H1 (cell line): ENCODE measurements around the gene AVPI1. TPM values are rescaled to one million over a fixed set of nuclear protein-coding genes. Genes with fewer than 3 reads are reported as not detected.

ENCODE experiments used
- CTCF ChIA-PET: fragments of 300-600 bp; sonication (Branson Sonifier 250); formaldehyde crosslinking; loops from one replicate; lab custom pipeline; 2021; ENCODE audit not compliant: partially characterized antibody; lab: Charles Lee
- POLR2A ChIA-PET: fragments of 300-600 bp; sonication (Branson Sonifier 250); formaldehyde crosslinking; loops from one replicate; lab custom pipeline; 2021; ENCODE audit warnings: inconsistent platforms; ENCODE audit not compliant: partially characterized antibody; lab: Charles Lee
- DNase-seq, 2 experiments: peaks; one replicate each; pipeline versions ENCODE4 v3.0.0 to v3.0.0-alpha.2; 2010 to 2022; ENCODE audit warnings: low spot score in 2 of 2, low read depth in 1 of 2, mixed read lengths in 1 of 2
- FAIRE-seq: peaks from 2 replicates; lab custom pipeline; 2011; peaks lifted over from hg19 to GRCh38; lab: Jason Lieb, UNC
- H2AFZ ChIP-seq: 2 replicates; pipeline ENCODE4 v1.8.1; 2012; ENCODE audit warnings: low read length, inconsistent platforms
- H2AK5ac ChIP-seq: 2 replicates; pipeline ENCODE4 v1.6.1; 2013; ENCODE audit warnings: low read depth, low read length
- H2BK120ac ChIP-seq: replicated peaks from 2 replicates; pipeline ENCODE3; 2013; ENCODE audit warnings: low read depth, low read length, inconsistent platforms
- H2BK12ac ChIP-seq: 2 replicates; pipeline ENCODE4 v1.6.1; 2013; ENCODE audit warnings: low read depth, low read length
- H2BK15ac ChIP-seq: 2 replicates; pipeline ENCODE4 v1.6.1; 2013; ENCODE audit warnings: low read length
- H2BK20ac ChIP-seq: 2 replicates; pipeline ENCODE4 v1.6.1; 2013; ENCODE audit warnings: low read length
- H2BK5ac ChIP-seq: 2 replicates; pipeline ENCODE4 v1.6.1; 2013; ENCODE audit warnings: low read depth, low read length
- H3K14ac ChIP-seq: 2 replicates; pipeline ENCODE4 v1.6.1; 2013; ENCODE audit warnings: inconsistent platforms; ENCODE audit not compliant: insufficient read length
- H3K18ac ChIP-seq: 2 replicates; pipeline ENCODE4 v1.6.1; 2013; ENCODE audit warnings: low read length; ENCODE audit errors: extremely low read depth
- H3K23ac ChIP-seq: 2 replicates; pipeline ENCODE4 v1.6.1; 2013; ENCODE audit warnings: inconsistent platforms; ENCODE audit not compliant: insufficient read length
- H3K23me2 ChIP-seq: 2 replicates; pipeline ENCODE4 v1.6.1; 2013; ENCODE audit warnings: low read depth, low read length
- H3K27ac ChIP-seq: 2 replicates; pipeline ENCODE4 v1.6.1; 2011; ENCODE audit warnings: low read depth, low read length, inconsistent platforms
- H3K27me3 ChIP-seq, 4 experiments: replicated peaks in 1 of 4; 1 replicate in 1 of 4; 2 replicates in 3 of 4; pipeline versions ENCODE4 v1.6.1 to v1.8.1; 2011 to 2013; ENCODE audit warnings: low read length in 3 of 4, mild to moderate bottlenecking in 3 of 4, inconsistent platforms in 2 of 4, mixed read lengths in 2 of 4, moderate library complexity in 1 of 4; ENCODE audit not compliant: control insufficient read depth in 3 of 4, insufficient read depth in 3 of 4; ENCODE audit errors: extremely low read depth in 1 of 4
- H3K36me3 ChIP-seq, 4 experiments: 2 replicates each; pipeline versions ENCODE4 v1.6.1 to v1.8.1; 2011 to 2013; ENCODE audit warnings: mild to moderate bottlenecking in 4 of 4, low read length in 3 of 4, moderate library complexity in 2 of 4, control low read depth in 1 of 4, inconsistent platforms in 1 of 4; ENCODE audit not compliant: insufficient read depth in 4 of 4, control insufficient read depth in 2 of 4
- H3K4ac ChIP-seq: replicated peaks from 2 replicates; pipeline ENCODE3; 2013; ENCODE audit warnings: low read length, low read depth, mixed read lengths, inconsistent platforms; ENCODE audit not compliant: insufficient read length
- H3K4me1 ChIP-seq, 4 experiments: replicated peaks in 1 of 4; 1 replicate in 1 of 4; 2 replicates in 3 of 4; pipeline versions ENCODE4 v1.6.1 to v1.8.1; 2011 to 2013; ENCODE audit warnings: low read length in 3 of 4, inconsistent platforms in 2 of 4, mixed read lengths in 1 of 4; ENCODE audit not compliant: insufficient read depth in 4 of 4, control insufficient read depth in 3 of 4
- H3K4me2 ChIP-seq, 2 experiments: 2 replicates each; pipeline versions ENCODE4 v1.6.1 to v1.8.1; 2011 to 2013; ENCODE audit warnings: low read depth in 2 of 2, low read length in 2 of 2, control low read depth in 1 of 2, inconsistent platforms in 1 of 2, mild to moderate bottlenecking in 1 of 2; ENCODE audit not compliant: insufficient read depth in 1 of 2
- H3K4me3 ChIP-seq, 4 experiments: fragments of 200-600, 300-600 bp in 1 of 4; sonication (generic), shearing (Covaris generic), sonication (Bioruptor Twin) in 1 of 4; 2 replicates each; pipeline versions ENCODE4 v1.5.1 to v1.8.1; 2011 to 2016; ENCODE audit warnings: low read length in 4 of 4, low read depth in 3 of 4, control low read depth in 2 of 4, inconsistent platforms in 2 of 4, mild to moderate bottlenecking in 2 of 4, mixed read lengths in 1 of 4, moderate library complexity in 1 of 4; ENCODE audit not compliant: insufficient read depth in 2 of 4; ENCODE audit errors: extremely low read depth in 1 of 4
- H3K56ac ChIP-seq: replicated peaks from 2 replicates; pipeline ENCODE3; 2013; ENCODE audit warnings: low read depth, mild to moderate bottlenecking, mixed read lengths, low read length, inconsistent platforms; ENCODE audit not compliant: insufficient read length
- H3K79me1 ChIP-seq: 2 replicates; pipeline ENCODE4 v1.6.1; 2013; ENCODE audit warnings: low read depth, low read length, control low read depth
- H3K79me2 ChIP-seq, 2 experiments: 2 replicates each; pipeline versions ENCODE4 v1.6.1 to v1.8.1; 2012 to 2013; ENCODE audit warnings: low read length in 2 of 2, mild to moderate bottlenecking in 2 of 2, inconsistent platforms in 1 of 2; ENCODE audit not compliant: insufficient read depth in 2 of 2, control insufficient read depth in 1 of 2
- H3K9ac ChIP-seq, 4 experiments: replicated peaks in 1 of 4; 1 replicate in 1 of 4; 2 replicates in 3 of 4; pipeline versions ENCODE4 v1.6.1 to v1.8.1; 2011 to 2013; ENCODE audit warnings: low read depth in 3 of 4, low read length in 3 of 4, control low read depth in 2 of 4, mild to moderate bottlenecking in 2 of 4, moderate library complexity in 2 of 4, inconsistent platforms in 1 of 4; ENCODE audit errors: extremely low read depth in 1 of 4
- H3K9me3 ChIP-seq, 2 experiments: 2 replicates each; pipeline versions ENCODE4 v1.6.1 to v1.8.1; 2012 to 2013; ENCODE audit warnings: mild to moderate bottlenecking in 2 of 2, moderate library complexity in 2 of 2, control low read depth in 1 of 2, inconsistent platforms in 1 of 2, low read depth in 1 of 2, low read length in 1 of 2, mixed read lengths in 1 of 2; ENCODE audit not compliant: insufficient read depth in 2 of 2
- H4K20me1 ChIP-seq, 2 experiments: replicated peaks in 1 of 2; 2 replicates each; pipeline versions ENCODE3 to v1.8.1; 2011 to 2013; ENCODE audit warnings: inconsistent platforms in 2 of 2, low read length in 2 of 2, mild to moderate bottlenecking in 1 of 2; ENCODE audit not compliant: insufficient read depth in 2 of 2, control insufficient read depth in 1 of 2
- H4K5ac ChIP-seq: 2 replicates; pipeline ENCODE4 v1.6.1; 2013; ENCODE audit warnings: low read length, low read depth, mixed read lengths, inconsistent platforms; ENCODE audit not compliant: insufficient read length
- H4K8ac ChIP-seq: 2 replicates; pipeline ENCODE4 v1.8.0; 2013; ENCODE audit warnings: mild to moderate bottlenecking, moderate library complexity, low read length, inconsistent platforms; ENCODE audit not compliant: insufficient read depth; ENCODE audit errors: extremely low read depth
- H4K91ac ChIP-seq: replicated peaks from 2 replicates; pipeline ENCODE3; 2013; ENCODE audit warnings: low read length, mixed read lengths, inconsistent platforms; ENCODE audit not compliant: insufficient read length
- EGR1 ChIP-seq: IDR thresholded peaks from 2 replicates; pipeline ENCODE4 v1.6.1; 2011; ENCODE audit warnings: low read depth, low read length, borderline replicate concordance
- EP300 ChIP-seq, 2 experiments: IDR thresholded peaks; 1 replicate in 1 of 2; 2 replicates in 1 of 2; pipeline ENCODE4 v1.6.1; 2011 to 2012; ENCODE audit warnings: low read depth in 2 of 2, low read length in 2 of 2, mild to moderate bottlenecking in 2 of 2, borderline replicate concordance in 1 of 2, inconsistent platforms in 1 of 2, moderate library complexity in 1 of 2
- KDM1A ChIP-seq: fragments of 200-600, 300-600 bp; sonication (generic); IDR thresholded peaks from 2 replicates; pipeline ENCODE4 v1.7.1; 2016; ENCODE audit warnings: mild to moderate bottlenecking, low read length, borderline replicate concordance
- WGBS, 2 experiments: shearing (Covaris generic) in 1 of 2; methylation state at CpG; one replicate each; pipeline versions ENCODE4 v1.1.6 to v1.1.7; 2013 to 2015; ENCODE audit warnings: low lambda C conversion rate in 2 of 2, mixed read lengths in 2 of 2, inconsistent platforms in 1 of 2, low coverage in 1 of 2, missing lambda C conversion rate in 1 of 2; ENCODE audit not compliant: insufficient replicate concordance in 2 of 2, insufficient coverage in 1 of 2, insufficient read length in 1 of 2; ENCODE audit errors: extremely low coverage in 1 of 2, missing lambda C conversion rate in 1 of 2; 5-methylcytosine and 5-hydroxymethylcytosine counted together
- polyA plus RNA-seq, 7 experiments: library from polyadenylated mRNA; depleted of rRNA in 3 of 7; stranded (reverse) in 5 of 7; unstranded in 2 of 7; fragments of >200 nt in 5 of 7; fragments of 200-250 nt in 2 of 7; gene quantifications; 1 replicate in 5 of 7; 2 replicates in 1 of 7; 4 replicates in 1 of 7; pipeline versions ENCODE4 v1.2.1 to v1.2.3, GENCODE V29; 2011 to 2013; ENCODE audit warnings: missing spikeins in 2 of 7, mixed read lengths in 2 of 7
- total RNA-seq: library from RNA; stranded (reverse); fragmentation: NEBNext Ultra II Directional; extraction: Animal tissue kit (Norgen Biotek cat#: 25700); gene quantifications from 2 replicates; pipeline ENCODE4 v1.2.1, GENCODE V29; 2021
- TF ChIP-seq, protein P1 (sequence below), 3 experiments: IDR thresholded peaks; 1 replicate in 2 of 3; 2 replicates in 1 of 3; pipeline versions ENCODE4 v1.5.1 to v1.6.1; 2011; ENCODE audit warnings: low read length in 3 of 3, mild to moderate bottlenecking in 3 of 3, inconsistent platforms in 2 of 3, low read depth in 1 of 3, moderate library complexity in 1 of 3; ENCODE audit not compliant: insufficient read depth in 1 of 3; ENCODE audit errors: control extremely low read depth in 1 of 3
- TF ChIP-seq, protein P2 (sequence below): IDR thresholded peaks from 2 replicates; pipeline ENCODE4 v1.6.1; 2011; ENCODE audit warnings: low read length, improper control_type of control experiment
- TF ChIP-seq, protein P3 (sequence below): IDR thresholded peaks from 2 replicates; pipeline ENCODE4 v1.6.1; 2012; ENCODE audit warnings: inconsistent platforms

AVPI1 gene
- total and polyA plus RNA-seq, 2 of the 8 experiments (the other 6 are each of a cell fraction or from before 2014, with no cell fraction given): 9.0 to 13.5 TPM

DNA sequence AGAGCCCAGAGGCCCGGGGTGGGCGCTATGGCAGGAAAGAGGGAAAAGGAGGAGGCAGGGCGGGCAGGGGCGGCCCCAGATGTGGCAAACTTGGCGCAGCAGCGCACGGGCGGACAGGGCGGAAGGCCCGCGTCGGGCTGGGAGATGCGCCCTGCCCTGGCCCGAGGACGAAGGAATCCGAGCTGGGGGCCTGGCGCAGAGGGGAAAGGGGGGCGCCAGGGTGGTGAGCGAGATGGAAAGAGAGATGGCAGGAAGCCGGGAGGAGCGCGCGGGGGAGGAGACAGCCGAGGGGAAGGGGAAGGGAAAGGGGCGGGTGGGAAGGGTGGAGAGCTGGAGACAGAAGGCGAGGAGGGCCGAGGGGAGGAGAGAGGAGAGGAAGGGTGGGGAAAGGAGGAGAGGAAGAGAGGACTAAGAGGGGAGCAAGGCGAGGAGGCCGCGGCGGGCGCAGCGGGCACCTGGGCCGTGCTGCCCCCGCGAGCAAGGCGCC lies 26.3 kb upstream of the AVPI1 start, which contains the start of gene MARVELD1:
MARVELD1 (plus strand) TSS at position 392 of the 487 bp plus-strand sequence. CDS start 147 bp downstream, outside the sequence.
- Histone ChIP-seq H2BK15ac (peak within 1 kb of the TSS; percentile 97), H3K4ac (peak within 1 kb of the TSS; percentile 65), H2AFZ (peak within 1 kb of the TSS; percentile 90; the same call in 1 of the 2 replicates), H3K23ac (no peak within 1 kb of the TSS), H4K91ac (peak within 1 kb of the TSS; percentile 96), H2BK5ac (peak within 1 kb of the TSS; percentile 95), H4K5ac (peak within 1 kb of the TSS; percentile 58), H3K9me3 (no peaks in the 10 kb centered on the region), H3K27me3 (no peaks in the 10 kb centered on the region), H2BK120ac (peak within 1 kb of the TSS; percentile 77), H2BK12ac (0 out of 2 replicates have a peak within 1 kb of the TSS, but pooled peaks have one; percentile 94), H3K9ac (peak within 1 kb of the TSS; percentile 49 to 90 (median 84)), H3K79me1 (no peaks in the 10 kb centered on the region), H3K56ac (peak within 1 kb of the TSS; percentile 80), H3K4me3 (peak within 1 kb of the TSS; percentile 47 to 78 (median 66)), H3K27ac (peak within 1 kb of the TSS; percentile 77), H3K23me2 (peaks cover 16% of the 10 kb centered on the region), H3K14ac (no peak within 1 kb of the TSS), H3K4me2 (peak within 1 kb of the TSS; percentile 74 to 97), H3K18ac (peak within 1 kb of the TSS; percentile 98), H2AK5ac (peak within 1 kb of the TSS; percentile 40; the same call in 1 of the 2 replicates), H3K36me3 (peaks cover 0 to 16% (median 4%) of the 10 kb centered on the region in 4 experiments; a peak in 3 of 8 replicates), H3K4me1 (peaks cover 4 to 13% (median 9%) of the 10 kb centered on the region in 4 experiments), H4K8ac (peak within 1 kb of the TSS; percentile 90), H2BK20ac (no peak within 1 kb of the TSS; the same call in 1 of the 2 replicates), H4K20me1 (no peaks in the 10 kb centered on the region), H3K79me2 (peaks cover 0 to 5% of the 10 kb centered on the region in 2 experiments; a peak in 1 of 4 replicates)
- no peak for FAIRE-seq
- POLR2A ChIA-PET: interaction anchor here (0.9 to 12.5 kb wide), 13 partner anchors 7 to 122 kb away, joined by 3 to 234 read pairs (median 4); partner anchors contain the start of genes AVPI1 and ZFYVE27
- 2% methylated on average over 18 of the region's 37 CpGs; no CpG with 5 or more reads in 1 of the 2 experiments for WGBS, 2 experiments
- CTCF ChIA-PET: interaction anchor here (0.6 to 20.9 kb wide), 8 partner anchors 8 to 328 kb away, joined by 3 to 773 read pairs (median 6); partner anchors contain the start of genes AVPI1 and ZFYVE27
- DNase-seq: peak in 1 of 2 experiments; percentile 76
- TF ChIP-seq EP300 (IDR thresholded peaks at IDR 0.05; ENCODE audit: borderline replicate concordance in 1 of 2, low read depth in 2 of 2, low read length in 2 of 2) (no peak), EGR1 (peak; percentile 66; the same call in 1 of the 2 replicates), KDM1A (no peak)
- TF ChIP-seq, protein P1, sequence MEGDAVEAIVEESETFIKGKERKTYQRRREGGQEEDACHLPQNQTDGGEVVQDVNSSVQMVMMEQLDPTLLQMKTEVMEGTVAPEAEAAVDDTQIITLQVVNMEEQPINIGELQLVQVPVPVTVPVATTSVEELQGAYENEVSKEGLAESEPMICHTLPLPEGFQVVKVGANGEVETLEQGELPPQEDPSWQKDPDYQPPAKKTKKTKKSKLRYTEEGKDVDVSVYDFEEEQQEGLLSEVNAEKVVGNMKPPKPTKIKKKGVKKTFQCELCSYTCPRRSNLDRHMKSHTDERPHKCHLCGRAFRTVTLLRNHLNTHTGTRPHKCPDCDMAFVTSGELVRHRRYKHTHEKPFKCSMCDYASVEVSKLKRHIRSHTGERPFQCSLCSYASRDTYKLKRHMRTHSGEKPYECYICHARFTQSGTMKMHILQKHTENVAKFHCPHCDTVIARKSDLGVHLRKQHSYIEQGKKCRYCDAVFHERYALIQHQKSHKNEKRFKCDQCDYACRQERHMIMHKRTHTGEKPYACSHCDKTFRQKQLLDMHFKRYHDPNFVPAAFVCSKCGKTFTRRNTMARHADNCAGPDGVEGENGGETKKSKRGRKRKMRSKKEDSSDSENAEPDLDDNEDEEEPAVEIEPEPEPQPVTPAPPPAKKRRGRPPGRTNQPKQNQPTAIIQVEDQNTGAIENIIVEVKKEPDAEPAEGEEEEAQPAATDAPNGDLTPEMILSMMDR (IDR thresholded peaks at IDR 0.05; ENCODE audit: control extremely low read depth in 1 of 3, insufficient read depth in 1 of 3, low read depth in 1 of 3, low read length in 3 of 3): no peak
- TF ChIP-seq, protein P2, sequence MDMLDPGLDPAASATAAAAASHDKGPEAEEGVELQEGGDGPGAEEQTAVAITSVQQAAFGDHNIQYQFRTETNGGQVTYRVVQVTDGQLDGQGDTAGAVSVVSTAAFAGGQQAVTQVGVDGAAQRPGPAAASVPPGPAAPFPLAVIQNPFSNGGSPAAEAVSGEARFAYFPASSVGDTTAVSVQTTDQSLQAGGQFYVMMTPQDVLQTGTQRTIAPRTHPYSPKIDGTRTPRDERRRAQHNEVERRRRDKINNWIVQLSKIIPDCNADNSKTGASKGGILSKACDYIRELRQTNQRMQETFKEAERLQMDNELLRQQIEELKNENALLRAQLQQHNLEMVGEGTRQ: no peak
- TF ChIP-seq, protein P3, sequence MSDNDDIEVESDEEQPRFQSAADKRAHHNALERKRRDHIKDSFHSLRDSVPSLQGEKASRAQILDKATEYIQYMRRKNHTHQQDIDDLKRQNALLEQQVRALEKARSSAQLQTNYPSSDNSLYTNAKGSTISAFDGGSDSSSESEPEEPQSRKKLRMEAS: peak; percentile 19; the same call in 1 of the 2 replicates
